HG03342 (cell line): Measurements from ENCODE around the gene COPA.

Experiments
- ATAC-seq: cut with Tn5 transposase; IDR thresholded peaks from one replicate; pipeline ENCODE4 v1.9.1; 2021; ENCODE audit warnings: mild to moderate bottlenecking, moderate library complexity; ENCODE audit not compliant: unreplicated experiment

Gene COPA

DNA sequence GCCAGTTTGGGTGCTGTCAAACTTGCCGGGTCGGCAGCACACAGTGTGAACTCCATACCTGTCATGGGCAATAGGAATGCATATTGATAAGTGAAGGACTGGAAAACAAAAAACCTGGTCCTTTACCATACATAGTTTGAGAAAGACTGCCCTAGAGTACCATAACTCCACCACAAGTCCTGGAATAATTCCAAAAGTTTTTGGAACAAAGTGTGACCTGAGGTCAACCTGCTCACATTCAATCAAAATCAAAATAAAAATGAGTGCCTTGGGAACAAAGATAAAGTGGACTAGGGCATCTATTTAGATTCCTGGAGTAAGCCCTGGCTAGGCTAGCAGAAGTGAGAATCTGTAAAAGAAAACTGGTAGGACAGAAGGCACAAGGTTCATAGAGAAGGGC is 65.7 kb downstream of the COPA start:
- no peak for ATAC-seq

DNA sequence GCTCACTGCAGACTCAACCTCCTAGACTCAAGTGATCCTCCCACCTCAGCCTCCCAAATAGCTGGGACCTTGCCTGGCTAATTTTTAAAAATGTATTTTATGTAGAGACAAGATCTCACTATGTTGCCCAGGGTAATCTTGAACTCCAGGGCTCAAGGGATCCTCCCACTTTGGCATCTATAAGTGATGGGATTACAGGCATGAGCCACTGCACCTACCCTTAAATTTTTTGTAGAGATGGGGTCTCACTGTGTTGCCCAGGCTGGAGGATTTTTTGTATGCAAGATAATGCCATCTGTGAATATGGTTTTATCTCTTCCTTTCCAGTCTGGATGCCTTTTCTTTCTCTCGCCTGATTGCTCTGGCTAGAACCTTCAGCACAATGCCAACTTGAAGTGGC is 72.0 kb downstream of the COPA start:
- ATAC-seq = no peak

- no peak for ATAC-seq
Observed at GRCh38 chr1:160267284-160267991, 75.6 kb downstream of the COPA start.

DNA sequence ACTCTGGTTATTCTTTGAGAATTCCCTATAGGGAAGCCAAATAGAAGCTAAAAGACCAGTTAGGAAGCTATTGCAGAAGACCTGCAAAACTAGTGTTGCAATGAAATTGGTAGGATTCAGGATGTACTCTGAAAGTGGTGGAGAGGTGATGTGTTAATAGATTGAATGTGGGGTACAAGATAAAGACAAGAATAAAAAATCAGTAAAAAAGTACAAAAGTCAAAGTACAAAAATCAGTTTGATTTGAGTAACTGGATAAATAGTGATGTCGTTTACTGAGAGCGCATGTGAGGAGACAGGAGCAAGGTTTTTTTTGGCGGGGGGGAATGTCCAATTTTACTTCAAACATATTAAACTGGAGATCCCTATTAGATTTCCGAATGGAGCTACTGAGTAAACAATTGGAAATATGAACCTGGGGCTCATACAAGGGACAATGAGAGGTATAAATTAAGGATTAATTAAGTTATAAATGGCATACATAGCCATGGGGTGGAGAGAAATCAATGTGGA is 78.2 kb downstream of the COPA start:
- no peak for ATAC-seq

GRCh38 chr1:160261893-160262794 is 80.9 kb downstream of the COPA start, which contains the start of gene DCAF8:
TSS of gene DCAF8 (minus strand) at chr1:160262549. CDS start at chr1:160244008, 18,541 bp downstream.
- peak; percentile 75 for ATAC-seq

DNA sequence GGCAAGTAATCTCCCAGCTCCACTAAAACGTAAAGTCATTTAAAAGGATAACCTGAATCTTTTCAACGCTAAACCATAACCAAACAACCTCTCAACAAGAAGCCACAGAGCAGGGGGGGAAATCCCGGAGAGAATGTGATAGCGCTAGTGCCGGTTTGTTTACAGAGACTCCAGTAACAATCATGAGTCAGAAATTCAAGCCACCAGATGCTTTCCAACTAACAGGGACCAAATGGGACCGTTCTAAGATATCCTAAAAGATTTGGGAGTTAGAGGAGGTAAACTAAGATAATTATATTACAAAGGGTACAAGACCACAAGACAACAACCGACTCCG is 81.5 kb downstream of the COPA start:
- peak; percentile 39 for ATAC-seq

GRCh38 chr1:160260406-160261382 is 82.4 kb downstream of the COPA start:
- ATAC-seq = no peak

GRCh38 chr1:160258177-160258798 is 84.8 kb downstream of the COPA start:
- ATAC-seq = no peak

DNA sequence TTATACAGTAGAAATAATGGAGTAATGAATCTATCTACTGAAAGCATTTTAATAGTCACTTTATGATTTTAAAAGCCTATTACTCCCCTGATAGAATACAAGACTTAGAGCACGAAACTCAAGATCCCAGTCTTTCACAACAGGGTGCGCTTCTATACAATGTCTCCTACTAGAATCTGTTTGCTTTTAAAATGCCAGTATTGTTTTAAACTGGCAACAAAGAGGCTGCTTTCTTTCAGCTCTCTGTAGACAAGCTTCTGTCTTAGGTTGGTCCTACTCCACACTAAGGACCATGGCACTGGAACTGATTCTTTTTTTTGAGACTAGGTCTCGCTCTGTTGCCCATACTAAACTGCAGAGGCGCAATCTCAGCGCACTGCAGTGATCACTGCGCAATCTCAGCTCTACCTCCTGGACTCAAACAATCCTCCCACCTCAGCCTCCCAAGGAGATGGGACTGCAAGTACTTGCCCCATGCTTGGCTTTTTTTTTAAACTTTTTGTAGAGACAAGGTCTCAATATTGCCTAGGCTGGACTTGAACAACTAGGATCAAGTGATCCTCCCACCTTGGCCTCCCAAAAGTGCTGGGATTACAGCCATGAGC is 85.5 kb downstream of the COPA start:
- ATAC-seq = no peak

DNA sequence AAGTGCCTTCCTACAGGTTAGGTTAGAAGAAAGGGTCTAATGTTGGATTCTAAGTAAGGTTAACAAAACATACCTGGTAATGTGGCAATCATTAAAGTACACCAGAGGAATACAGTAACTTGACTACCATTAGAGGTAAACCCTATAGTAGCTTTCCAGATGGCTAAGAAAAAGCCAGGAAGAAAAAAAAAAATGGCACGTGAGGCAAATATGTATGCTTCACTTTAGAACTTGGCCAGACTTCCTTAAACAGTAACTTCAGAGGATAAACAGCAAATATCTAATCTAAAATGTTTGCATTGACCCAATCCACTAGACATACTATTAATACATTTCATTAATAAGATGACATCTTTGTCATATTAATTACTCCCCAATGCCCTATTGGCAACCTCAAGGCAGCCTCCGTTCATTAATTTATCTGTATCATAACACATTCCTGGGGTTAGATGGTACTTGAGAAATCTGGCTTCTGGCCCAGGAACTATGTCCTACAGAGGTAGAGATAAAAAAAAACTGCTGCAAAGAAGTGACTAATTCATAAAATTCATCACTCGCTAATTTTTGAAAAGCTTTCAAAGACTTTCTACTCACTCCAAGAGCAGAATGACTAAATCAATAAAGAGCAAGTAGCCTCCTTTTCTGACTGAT is 86.5 kb downstream of the COPA start:
- ATAC-seq = no peak

DNA sequence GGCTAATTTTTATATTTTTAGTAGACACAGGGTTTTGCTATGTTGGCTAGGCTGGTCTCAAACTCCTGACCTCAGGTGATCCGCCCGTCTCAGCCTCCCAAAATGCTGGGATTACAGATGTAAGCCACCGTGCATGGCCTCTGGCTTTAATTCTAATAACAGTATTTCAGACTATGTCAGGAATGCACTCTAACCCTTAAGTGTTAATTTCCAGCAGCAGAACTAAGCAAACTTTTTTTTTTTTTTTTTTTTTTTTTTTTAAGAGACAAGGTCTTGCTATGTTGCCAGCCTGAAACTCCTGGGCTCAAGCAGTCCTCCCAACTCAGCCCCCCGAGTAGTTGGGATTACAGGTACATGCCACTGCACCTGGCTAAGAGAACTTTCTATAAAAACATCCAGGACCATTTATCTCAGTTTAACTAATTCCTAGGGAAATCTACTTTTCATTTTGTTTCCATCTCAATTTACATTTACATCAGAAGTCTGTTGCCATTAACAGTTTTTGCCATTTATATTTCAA is 87.2 kb downstream of the COPA start:
- no peak for ATAC-seq

GRCh38 chr1:160251687-160252526 is 91.1 kb downstream of the COPA start:
- ATAC-seq = peak; percentile 78

DNA sequence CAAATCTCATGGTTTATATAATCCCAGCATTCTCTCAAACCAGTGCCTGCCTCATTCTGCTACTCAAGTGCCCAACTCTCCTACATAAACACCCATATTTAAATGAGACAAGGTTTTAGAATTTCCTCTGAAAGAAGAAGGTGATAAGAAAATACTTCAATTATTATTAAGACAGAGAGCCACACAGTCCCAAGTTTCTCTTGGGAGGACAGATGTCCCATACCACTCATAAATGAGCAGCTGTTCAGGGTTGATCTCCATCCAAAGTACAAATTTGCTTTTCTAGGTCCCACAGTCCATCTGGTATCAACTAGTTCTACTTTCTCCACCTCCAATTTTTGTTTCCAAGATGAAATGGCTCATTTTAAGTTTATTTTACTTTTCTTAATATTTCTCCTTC is 92.0 kb downstream of the COPA start:
- no peak for ATAC-seq

DNA sequence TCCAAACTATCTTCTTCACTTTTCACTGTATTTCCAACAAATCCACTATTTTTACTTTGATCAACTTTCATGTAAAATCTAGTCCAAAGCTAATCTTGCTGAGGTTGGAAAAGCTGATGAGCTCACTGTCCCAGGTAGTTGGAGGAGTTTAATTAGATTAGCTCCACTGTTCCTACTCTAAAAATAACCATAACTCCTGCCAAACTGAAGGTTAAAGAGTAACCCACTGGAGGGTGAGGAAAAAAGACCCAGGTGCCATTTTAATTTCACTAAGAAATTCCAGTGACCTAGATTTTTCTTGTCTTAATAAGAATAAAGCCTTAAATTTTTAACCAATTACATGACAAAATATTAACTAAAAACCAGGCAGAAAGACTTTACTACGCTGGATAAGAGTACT is 96.0 kb downstream of the COPA start:
- ATAC-seq = no peak

DNA sequence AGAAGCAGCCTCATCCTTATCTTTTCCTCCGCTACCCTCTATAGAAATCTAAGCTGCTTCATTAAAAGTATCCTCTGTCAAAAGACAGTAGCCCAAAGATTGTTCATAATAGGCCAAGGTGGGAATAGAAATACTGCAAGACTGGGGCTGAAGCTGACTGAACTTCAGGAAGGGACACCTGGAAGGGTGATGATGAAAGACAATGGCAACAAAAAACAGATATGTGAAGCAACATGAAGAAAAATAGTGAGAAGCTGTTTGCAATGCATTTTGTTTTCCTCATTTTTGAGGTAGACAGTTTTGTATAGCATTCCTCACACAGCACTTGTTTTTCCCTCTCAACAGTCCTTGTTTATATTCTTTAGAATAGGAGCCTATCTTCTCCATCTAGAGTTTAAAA is 97.6 kb downstream of the COPA start:
- no peak for ATAC-seq

GRCh38 chr1:160244209-160244608 is 98.8 kb downstream of the COPA start:
- no peak for ATAC-seq

DNA sequence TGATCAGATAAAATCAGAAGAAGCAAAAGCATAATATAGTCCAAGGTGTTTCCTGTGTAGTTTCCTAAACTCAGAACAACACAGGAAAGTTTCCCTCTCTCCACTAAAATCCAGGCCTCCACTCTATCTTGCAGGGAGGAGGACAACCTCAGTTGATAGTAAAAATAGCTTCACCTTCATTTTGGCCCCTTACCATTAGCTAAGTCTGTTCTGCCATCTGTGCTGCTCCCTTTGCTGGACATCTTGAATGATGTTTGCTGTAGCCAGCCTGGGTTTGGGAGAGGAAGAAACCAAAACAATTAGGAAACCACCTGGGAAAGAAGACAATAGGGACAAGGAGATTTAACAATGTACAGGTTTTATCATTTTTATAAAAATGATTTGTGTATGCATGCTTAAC is 99.3 kb downstream of the COPA start:
- no peak for ATAC-seq

GRCh38 chr1:160239582-160240299 is 103.3 kb downstream of the COPA start:
- ATAC-seq = no peak
